Esophagus squamous epithelium (tissue), 5 donors: Measurements from ENCODE around the gene MMS22L. TPM values are rescaled to one million over a fixed set of nuclear protein-coding genes. Genes with fewer than 3 reads are reported as not detected.

Experiments
- DNase-seq: peaks from one replicate; lab custom pipeline; 2025; lab: John Stamatoyannopoulos, UW
- H3K27ac ChIP-seq, 4 donors: fragments of 200-600 bp; sonication (generic); one replicate each; pipeline ENCODE4 v1.5.1; 2016 to 2019; ENCODE audit warnings: mild to moderate bottlenecking in 1 of 4
- H3K27me3 ChIP-seq, 4 donors: fragments of 200-600 bp; sonication (generic); 1 replicate in 3 of 4; 2 replicates in 1 of 4; pipeline versions ENCODE4 v1.5.1 to v1.6.0; 2017 to 2021; ENCODE audit warnings: antibody characterized with exemption in 1 of 4
- H3K36me3 ChIP-seq, 3 donors: fragments of 200-600 bp; sonication (generic); one replicate each; pipeline ENCODE4 v1.5.1; 2016 to 2019
- H3K4me1 ChIP-seq, 3 donors: fragments of 200-600 bp; sonication (generic); one replicate each; pipeline ENCODE4 v1.5.1; 2017 to 2019
- H3K4me3 ChIP-seq, 4 donors: fragments of 200-600 bp; sonication (generic); 1 replicate in 3 of 4; 2 replicates in 1 of 4; pipeline ENCODE4 v1.5.1; 2016 to 2019; ENCODE audit warnings: mild to moderate bottlenecking in 2 of 4, moderate library complexity in 1 of 4
- H3K9me3 ChIP-seq, 3 donors: fragments of 200-600 bp; sonication (generic); one replicate each; pipeline ENCODE4 v1.5.1; 2016 to 2019
- POLR2A ChIP-seq, 4 donors: fragments of 450-650 bp; IDR thresholded peaks; one replicate each; pipeline ENCODE4 v1.6.1; 2017; ENCODE audit warnings: antibody characterized with exemption in 4 of 4, mild to moderate bottlenecking in 4 of 4, moderate library complexity in 3 of 4
- WGBS, 2 donors: methylation state at CpG; one replicate each; pipeline ENCODE4 v1.1.5; 2018; 5-methylcytosine and 5-hydroxymethylcytosine counted together
- intact Hi-C: fragments of 100-400 bp; cut with DNase I; formaldehyde crosslinking; loops from one replicate; pipeline ENCODE4 v1.15.0; 2022
- total RNA-seq, 4 donors: library from RNA; depleted of rRNA; stranded (reverse); fragments of >200 nt; gene quantifications; one replicate each; pipeline ENCODE4 v1.1.0, GENCODE V29; 2016
- TF ChIP-seq, protein P1 (sequence below), 6 experiments: fragments of 450-650 bp in 4 of 6; fragments of 200-600 bp in 2 of 6; sonication (generic) in 2 of 6; IDR thresholded peaks; one replicate each; pipeline ENCODE4 v1.5.1; 2016 to 2019; ENCODE audit warnings: antibody characterized with exemption in 6 of 6, mild to moderate bottlenecking in 4 of 6, moderate library complexity in 4 of 6
- donor health status: DM: yes; HTN: yes; CAD: no.

MMS22L gene
- total RNA-seq, 4 donors from 2014 or later: 7.4 to 14.2 (median 9.7) TPM

DNA sequence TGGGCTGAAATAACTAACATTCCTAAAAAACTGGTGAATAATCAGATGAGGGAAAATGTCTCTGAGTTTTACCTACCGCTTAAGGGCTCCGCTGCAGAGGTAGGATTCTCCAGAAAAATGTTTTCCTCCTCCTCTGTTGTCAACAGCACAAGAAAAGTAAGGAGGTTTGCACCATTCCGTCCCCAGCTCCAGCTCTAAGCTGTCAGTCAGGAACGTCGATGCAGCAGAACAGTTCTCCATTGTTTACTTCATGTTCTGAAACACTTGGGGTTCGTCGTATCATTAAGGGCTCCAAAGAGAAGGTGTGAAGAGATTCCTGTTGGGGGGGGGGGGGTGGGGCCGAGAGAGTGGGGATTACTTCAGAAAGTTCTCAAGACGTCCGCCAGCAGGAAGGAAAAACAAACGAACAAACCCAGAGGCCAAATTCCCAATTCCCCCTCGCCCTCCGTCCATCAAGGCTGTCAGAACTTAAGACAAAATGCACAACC lies 734 bp downstream of the MMS22L start:
- DNase-seq: no peak
- Histone ChIP-seq H3K27me3 (no peaks in the 10 kb centered on the region), H3K4me1 (peaks cover 0 to 15% (median 11%) of the 10 kb centered on the region in 3 donors), H3K4me3 (peak overlapping the region; percentile 74 to 87 (median 85)), H3K27ac (peak overlapping the region; percentile 57 to 81 (median 74)), H3K36me3 (peaks cover 0 to 18% (median 0%) of the 10 kb centered on the region in 3 donors), H3K9me3 (no peaks in the 10 kb centered on the region)
- TF ChIP-seq, protein P1, sequence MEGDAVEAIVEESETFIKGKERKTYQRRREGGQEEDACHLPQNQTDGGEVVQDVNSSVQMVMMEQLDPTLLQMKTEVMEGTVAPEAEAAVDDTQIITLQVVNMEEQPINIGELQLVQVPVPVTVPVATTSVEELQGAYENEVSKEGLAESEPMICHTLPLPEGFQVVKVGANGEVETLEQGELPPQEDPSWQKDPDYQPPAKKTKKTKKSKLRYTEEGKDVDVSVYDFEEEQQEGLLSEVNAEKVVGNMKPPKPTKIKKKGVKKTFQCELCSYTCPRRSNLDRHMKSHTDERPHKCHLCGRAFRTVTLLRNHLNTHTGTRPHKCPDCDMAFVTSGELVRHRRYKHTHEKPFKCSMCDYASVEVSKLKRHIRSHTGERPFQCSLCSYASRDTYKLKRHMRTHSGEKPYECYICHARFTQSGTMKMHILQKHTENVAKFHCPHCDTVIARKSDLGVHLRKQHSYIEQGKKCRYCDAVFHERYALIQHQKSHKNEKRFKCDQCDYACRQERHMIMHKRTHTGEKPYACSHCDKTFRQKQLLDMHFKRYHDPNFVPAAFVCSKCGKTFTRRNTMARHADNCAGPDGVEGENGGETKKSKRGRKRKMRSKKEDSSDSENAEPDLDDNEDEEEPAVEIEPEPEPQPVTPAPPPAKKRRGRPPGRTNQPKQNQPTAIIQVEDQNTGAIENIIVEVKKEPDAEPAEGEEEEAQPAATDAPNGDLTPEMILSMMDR (IDR thresholded peaks at IDR 0.05): no peak
- TF ChIP-seq POLR2A (IDR thresholded peaks at IDR 0.05): no peak
- WGBS, 2 donors: 4 to 6% methylated on average over 8 to 9 of the region's 13 CpGs
- intact Hi-C loops: no loop called here

DNA sequence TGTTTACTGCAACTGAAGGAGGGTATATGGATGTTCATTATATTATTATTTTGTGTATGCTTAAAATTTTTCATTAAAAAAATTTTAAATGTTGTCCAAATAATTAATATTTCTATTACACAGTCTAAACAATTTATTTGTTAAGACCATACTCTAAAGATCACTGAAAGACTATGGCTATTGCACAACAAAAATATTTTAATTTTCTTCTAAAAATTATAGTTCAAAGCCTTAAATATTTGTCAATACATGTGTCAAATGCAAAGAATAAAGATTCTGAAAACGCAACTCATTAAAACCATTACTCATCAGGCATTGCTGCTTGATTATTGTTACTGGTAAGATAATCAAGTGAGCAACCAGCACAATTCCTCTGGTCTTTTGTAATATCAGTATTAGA lies 2.2 kb downstream of the MMS22L start:
- Histone ChIP-seq H3K4me1 (peaks cover 0 to 15% (median 11%) of the 10 kb centered on the region in 3 donors), H3K4me3 (no peak overlapping the region), H3K9me3 (no peaks in the 10 kb centered on the region), H3K27ac (no peak overlapping the region), H3K27me3 (no peaks in the 10 kb centered on the region), H3K36me3 (peaks cover 0 to 32% (median 0%) of the 10 kb centered on the region in 3 donors)
- DNase-seq: no peak
- intact Hi-C loops: no loop called here
- TF ChIP-seq, protein P1 (IDR thresholded peaks at IDR 0.05): no peak
- no peak for TF ChIP-seq POLR2A (IDR thresholded peaks at IDR 0.05)
- WGBS, 2 donors: 72 to 74% methylated on average over 1 of the region's 1 CpG

GRCh38 chr6:97275804-97276203 lies 7.2 kb downstream of the MMS22L start:
- intact Hi-C loops: no loop called here
- 82 to 92% methylated on average over 4 of the region's 4 CpGs for WGBS, 2 donors
- H3K27ac ChIP-seq: no peak overlapping the region
- no peaks in the 10 kb centered on the region for H3K9me3 ChIP-seq
- peaks cover 0 to 76% (median 6%) of the 10 kb centered on the region in 3 donors for H3K36me3 ChIP-seq
- TF ChIP-seq POLR2A (IDR thresholded peaks at IDR 0.05): no peak
- TF ChIP-seq, protein P1 (IDR thresholded peaks at IDR 0.05): no peak
- H3K4me1 ChIP-seq: no peaks in the 10 kb centered on the region
- no peak for DNase-seq
- no peaks in the 10 kb centered on the region for H3K27me3 ChIP-seq
- H3K4me3 ChIP-seq: no peak overlapping the region

DNA sequence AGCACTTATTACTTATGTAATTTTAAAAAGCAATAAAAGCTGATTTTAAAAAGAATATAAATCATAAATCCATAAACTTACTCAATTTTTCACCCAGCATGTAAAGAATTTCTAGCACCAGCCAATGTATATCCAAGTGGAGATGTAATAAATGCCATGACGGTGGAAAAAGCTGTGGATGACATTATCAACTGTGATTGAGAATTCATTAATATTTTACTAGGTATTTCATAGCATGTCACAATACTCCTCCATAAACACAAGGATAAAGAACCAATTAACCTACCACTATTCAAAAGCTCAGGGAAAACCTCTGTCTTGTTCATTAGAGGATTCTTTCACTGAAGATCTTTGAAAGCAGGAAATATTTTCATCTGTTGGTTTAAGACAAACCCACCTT lies 13.2 kb downstream of the MMS22L start:
- intact Hi-C loops: no loop called here
- Histone ChIP-seq H3K36me3 (peaks cover 0 to 78% (median 0%) of the 10 kb centered on the region in 3 donors), H3K4me1 (no peaks in the 10 kb centered on the region), H3K4me3 (no peak overlapping the region), H3K9me3 (no peaks in the 10 kb centered on the region), H3K27ac (no peak overlapping the region), H3K27me3 (no peaks in the 10 kb centered on the region)
- DNase-seq: no peak
- TF ChIP-seq, protein P1 (IDR thresholded peaks at IDR 0.05): no peak
- TF ChIP-seq POLR2A (IDR thresholded peaks at IDR 0.05): no peak
- 77 to 87% methylated on average over 1 of the region's 1 CpG for WGBS, 2 donors

- WGBS, 2 donors: 80 to 83% methylated on average over 2 of the region's 2 CpGs
These were observed 20.3 kb downstream of the MMS22L start for GRCh38 chr6:97262676-97263075.

More at GRCh38 chr6:97262676-97263075, 20.3 kb downstream of the MMS22L start:
- Histone ChIP-seq H3K4me1 (no peaks in the 10 kb centered on the region), H3K4me3 (no peak overlapping the region), H3K27me3 (no peaks in the 10 kb centered on the region), H3K27ac (no peak overlapping the region), H3K36me3 (peaks cover 0 to 87% (median 0%) of the 10 kb centered on the region in 3 donors), H3K9me3 (no peaks in the 10 kb centered on the region)
- intact Hi-C loops: no loop called here
- DNase-seq: no peak
- no peak for TF ChIP-seq POLR2A (IDR thresholded peaks at IDR 0.05)
- TF ChIP-seq, protein P1 (IDR thresholded peaks at IDR 0.05): no peak
